Measurements from ENCODE around the gene GRXCR2.

GRXCR2 gene

DNA sequence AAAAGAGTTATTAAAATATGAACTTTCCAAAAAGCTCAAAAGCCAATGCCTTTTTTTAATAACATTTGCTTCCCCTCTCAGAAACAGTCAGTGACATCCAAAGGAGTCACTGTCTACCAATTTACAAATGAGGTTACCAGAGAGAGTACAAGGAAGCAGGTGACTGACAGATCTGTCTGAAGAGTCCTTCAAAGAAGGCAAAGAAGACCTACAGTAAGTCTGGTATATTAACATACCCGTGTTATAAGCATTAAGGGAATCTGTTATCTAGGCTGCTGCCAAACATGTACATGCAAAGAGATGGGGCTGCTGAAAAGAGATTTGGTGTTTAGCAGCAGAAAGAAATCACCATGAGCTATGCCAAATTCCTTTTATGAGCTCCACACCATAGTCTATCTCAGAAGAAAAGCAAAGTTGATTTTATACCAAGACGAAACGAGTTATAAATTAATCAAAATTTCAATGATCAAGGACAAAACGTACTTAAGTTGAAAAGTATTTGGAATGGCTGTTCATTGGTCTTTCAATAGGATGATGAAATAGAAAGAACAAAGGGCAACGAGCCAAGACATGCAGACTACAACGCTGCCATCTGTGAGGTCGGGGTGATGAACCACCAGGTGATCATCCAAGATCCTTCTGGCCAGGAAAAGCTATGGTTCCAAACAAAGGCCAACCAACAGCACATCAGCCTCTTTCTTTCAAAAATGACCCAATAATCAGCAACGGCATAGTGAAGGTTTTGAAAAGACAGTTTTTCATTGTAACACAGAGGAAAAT lies 45.7 kb downstream of the GRXCR2 start:
- no peak for DNase-seq (ENCODE audit: low read depth)
- no peak for TF ChIP-seq CTCF (conservative IDR thresholded peaks at IDR 0.05; ENCODE audit: low read depth, low read length)

GRCh38 chr5:145825751-145826180 lies 47.0 kb downstream of the GRXCR2 start:
- peak; percentile 80 for TF ChIP-seq CTCF (conservative IDR thresholded peaks at IDR 0.05; ENCODE audit: low read depth, low read length)
- H3K4me3 ChIP-seq (ENCODE audit: low read length): no peak overlapping the region
- no peak for DNase-seq (ENCODE audit: low read depth)

More for the DNA sequence above, 45.7 kb downstream of the GRXCR2 start:
- H3K4me3 ChIP-seq (ENCODE audit: low read length): no peak overlapping the region

GRCh38 chr5:145824040-145824439 lies 48.8 kb downstream of the GRXCR2 start:
- no peak for DNase-seq (ENCODE audit: low read depth)
- no peak overlapping the region for H3K4me3 ChIP-seq (ENCODE audit: low read length)
- TF ChIP-seq CTCF (conservative IDR thresholded peaks at IDR 0.05; ENCODE audit: low read depth, low read length): no peak

DNA sequence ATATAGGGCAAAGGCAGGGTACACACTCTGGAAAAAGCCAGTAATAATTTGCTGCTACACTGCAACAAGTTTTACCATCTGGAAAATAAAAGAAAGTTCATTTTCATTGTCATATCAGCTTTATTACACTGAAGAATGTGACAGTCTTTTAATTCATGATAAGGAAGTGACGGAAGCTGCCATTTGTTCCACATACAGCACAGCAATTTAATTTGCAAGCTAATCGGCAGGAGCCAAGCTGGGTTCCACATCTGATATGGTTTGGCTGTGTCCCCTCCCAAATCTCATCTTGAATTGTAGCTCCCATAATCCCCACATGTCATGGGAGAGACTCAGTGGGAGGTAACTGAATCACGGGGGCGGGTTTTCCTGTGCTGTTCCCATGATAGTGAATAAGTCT lies 54.2 kb downstream of the GRXCR2 start:
- TF ChIP-seq CTCF (conservative IDR thresholded peaks at IDR 0.05; ENCODE audit: low read depth, low read length): no peak
- no peak for DNase-seq (ENCODE audit: low read depth)
- no peak overlapping the region for H3K4me3 ChIP-seq (ENCODE audit: low read length)

GRCh38 chr5:145812877-145813276 lies 59.9 kb downstream of the GRXCR2 start:
- no peak for TF ChIP-seq CTCF (conservative IDR thresholded peaks at IDR 0.05; ENCODE audit: low read depth, low read length)

GRCh38 chr5:145811834-145812625 lies 60.8 kb downstream of the GRXCR2 start:
- H3K4me3 ChIP-seq (ENCODE audit: low read length): no peak overlapping the region
- DNase-seq (ENCODE audit: low read depth): no peak
- TF ChIP-seq CTCF (conservative IDR thresholded peaks at IDR 0.05; ENCODE audit: low read depth, low read length): peak; percentile 25

More at GRCh38 chr5:145812877-145813276, 59.9 kb downstream of the GRXCR2 start:
- no peak for DNase-seq (ENCODE audit: low read depth)
- H3K4me3 ChIP-seq (ENCODE audit: low read length): no peak overlapping the region
